D341Med (cell line): ENCODE data around the gene COX4I2.
"Not testable (repeated sequence)": the region's sequence is repeated elsewhere in the genome, so short reads cannot be mapped to it uniquely, and the experiment has no call there.

Experiments
- DNase-seq: peaks from one replicate; pipeline ENCODE4 v3.0.0; 2012; ENCODE audit warnings: low spot score

Gene COX4I2

GRCh38 chr20:31607640-31608250 lies 30.0 kb upstream of the COX4I2 start:
- no peak for DNase-seq

DNA sequence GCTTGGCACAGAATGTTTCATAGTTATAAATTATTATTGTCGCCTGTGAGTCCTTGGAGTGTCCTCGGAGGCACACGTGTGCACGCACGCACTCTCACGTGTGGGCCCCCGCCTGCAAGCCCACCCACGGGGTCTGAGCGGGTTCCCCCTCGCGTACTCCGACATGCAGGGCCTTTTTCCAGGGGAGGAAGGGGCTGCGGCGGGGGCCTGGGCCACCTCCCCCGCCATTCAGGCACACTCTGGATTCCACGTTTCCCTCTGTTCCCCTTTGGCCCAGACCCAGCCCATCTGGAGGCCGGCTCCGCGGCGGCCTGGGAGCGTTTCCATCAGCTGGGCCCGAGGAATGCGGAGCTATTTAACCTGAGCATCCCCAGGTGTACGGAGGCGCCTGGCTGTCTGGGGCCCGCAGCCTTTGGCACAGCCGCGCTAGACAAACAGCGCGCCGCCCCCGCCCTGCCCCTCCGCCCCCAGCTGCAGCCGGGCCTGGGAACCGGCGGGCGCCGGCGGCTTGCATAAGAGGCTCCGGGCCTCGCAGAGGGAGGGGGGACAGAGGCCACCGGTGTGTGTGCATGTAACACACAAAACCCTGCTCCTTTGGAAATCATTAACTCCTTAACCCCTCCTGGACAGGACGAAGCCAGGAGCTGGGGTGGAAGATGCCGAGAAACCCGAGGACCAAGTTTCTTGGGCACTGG lies 29.3 kb upstream of the COX4I2 start:
- peak; percentile 88 for DNase-seq

- not testable (repeated sequence) for DNase-seq
Measured at GRCh38 chr20:31612271-31612640, 25.5 kb upstream of the COX4I2 start.

- DNase-seq = no peak
Measured at GRCh38 chr20:31615416-31615815, 22.3 kb upstream of the COX4I2 start.

DNA sequence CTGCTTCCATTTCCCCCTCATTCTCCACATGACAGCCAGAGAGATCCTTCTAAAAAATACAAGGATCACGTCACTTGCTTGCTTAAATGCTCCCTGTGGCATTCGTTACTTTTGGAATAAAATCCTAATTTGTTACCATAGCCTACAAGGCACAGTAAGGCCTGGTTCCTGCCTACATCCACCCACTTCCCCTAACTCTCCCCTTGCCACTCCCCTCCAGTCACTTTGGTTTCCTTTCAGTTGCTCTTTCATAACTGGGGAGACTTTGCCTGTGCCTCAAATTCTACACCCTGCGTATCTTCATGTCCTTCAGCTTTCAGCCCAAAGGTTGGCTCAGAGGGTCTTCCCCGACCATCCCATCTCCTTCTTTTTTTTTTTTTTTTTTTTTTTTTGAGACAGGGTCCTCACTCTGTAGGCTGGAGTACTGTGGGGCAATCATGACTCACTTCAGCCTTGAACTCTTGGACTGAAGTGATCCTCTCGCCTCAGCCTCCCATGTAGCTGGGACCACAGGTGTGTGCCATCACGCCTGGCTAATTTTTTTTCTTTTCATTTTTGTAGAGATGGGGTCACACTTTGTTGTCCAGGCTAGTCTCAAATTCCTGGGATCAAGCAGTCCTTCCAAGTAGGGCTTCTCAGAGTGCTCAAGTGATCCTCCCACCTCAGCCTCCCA lies 20.1 kb upstream of the COX4I2 start:
- no peak for DNase-seq

GRCh38 chr20:31620246-31620645 lies 17.5 kb upstream of the COX4I2 start:
- no peak for DNase-seq

DNA sequence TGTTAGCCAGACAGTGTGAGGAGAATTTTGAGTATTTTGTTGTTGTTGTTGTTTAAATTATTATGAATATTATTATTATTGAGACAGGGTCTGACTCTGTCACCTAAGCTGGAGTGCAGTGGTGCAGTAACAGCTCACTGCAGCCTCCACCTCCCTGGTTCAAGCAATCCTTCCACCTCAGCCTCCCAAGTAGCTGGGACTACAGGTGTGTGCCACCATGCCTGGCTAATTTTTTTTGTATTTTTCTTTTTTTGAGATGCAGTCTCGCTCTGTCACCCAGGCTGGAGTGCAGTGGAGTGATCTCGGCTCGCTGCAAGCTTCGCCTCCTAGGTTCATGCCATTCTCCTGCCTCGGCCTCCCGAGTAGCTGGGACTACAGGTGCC lies 14.6 kb upstream of the COX4I2 start:
- DNase-seq = not testable (repeated sequence)

DNA sequence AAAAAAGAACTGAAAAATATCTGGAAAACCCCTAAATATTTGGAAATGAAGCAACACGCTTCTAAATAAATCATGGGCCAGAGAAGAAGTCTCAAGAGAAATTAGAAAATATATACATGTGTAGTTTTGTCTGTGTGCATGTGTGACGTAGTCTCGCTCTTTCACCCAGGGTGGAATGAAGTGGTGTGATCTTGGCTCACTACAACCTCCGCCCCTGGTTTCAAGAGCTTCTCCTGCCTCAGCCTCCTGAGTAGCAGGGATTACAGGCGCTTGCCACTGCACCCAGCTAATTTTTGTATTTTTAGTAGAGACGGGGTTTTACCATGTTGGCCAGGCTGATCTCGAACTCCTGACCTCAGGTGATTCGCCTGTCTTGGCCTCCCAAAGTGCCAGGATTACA lies 11.2 kb upstream of the COX4I2 start:
- not testable (repeated sequence) for DNase-seq

DNA sequence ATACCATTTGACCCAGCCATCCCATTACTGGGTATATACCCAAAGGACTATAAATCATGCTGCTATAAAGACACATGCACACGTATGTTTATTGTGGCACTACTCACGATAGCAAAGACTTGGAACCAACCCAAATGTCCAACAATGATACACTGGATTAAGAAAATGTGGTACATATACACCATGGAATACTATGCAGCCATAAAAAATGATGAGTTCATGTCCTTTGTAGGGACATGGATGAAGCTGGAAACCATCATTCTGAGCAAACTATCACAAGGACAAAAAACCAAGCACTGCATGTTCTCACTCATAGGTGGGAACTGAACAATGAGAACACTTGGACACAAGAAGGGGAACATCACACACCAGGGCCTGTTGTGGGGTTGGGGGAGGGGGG lies 9.7 kb upstream of the COX4I2 start:
- DNase-seq = not testable (repeated sequence)

- no peak for DNase-seq
Measured at GRCh38 chr20:31630187-31630790, 7.4 kb upstream of the COX4I2 start.

DNA sequence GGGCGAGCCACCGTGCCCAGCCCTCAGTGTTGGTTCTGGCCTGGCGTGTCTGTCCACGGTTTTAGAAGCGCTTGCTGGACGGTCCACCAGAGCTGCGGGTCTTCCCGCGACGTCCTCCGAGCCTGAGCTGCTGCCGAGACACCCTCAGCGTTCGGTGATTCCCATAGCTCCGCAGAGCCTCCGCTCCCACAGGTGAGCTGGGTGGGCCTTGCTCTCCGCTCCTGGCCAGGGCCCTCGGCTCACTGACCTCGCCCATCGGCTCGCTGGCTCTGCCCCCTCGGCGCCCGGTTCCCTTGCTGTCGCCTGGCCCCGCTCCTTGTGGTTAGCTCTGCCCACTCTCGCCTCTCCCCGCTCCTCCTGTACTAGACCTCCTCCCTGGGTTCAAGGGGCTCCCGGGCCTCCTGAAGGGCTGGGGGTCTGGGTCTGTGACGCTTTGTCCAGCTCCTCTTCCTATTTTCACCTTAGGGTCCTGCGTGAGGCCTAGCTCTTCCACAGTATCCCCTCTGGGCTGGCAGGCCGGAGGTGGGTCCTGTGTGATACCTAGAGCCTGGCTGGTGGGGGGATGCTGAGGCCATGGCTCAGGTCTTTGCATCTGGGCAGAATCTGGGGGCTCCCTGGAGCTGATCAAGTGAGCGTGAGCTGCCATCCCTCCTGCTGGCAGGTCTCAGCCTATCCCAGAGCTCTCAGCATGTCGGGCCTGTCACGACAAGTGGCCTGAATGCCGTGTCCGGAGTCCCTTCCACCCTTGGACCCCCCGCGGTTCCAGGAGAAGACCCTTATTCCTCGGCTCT lies 5.0 kb upstream of the COX4I2 start:
- no peak for DNase-seq

DNA sequence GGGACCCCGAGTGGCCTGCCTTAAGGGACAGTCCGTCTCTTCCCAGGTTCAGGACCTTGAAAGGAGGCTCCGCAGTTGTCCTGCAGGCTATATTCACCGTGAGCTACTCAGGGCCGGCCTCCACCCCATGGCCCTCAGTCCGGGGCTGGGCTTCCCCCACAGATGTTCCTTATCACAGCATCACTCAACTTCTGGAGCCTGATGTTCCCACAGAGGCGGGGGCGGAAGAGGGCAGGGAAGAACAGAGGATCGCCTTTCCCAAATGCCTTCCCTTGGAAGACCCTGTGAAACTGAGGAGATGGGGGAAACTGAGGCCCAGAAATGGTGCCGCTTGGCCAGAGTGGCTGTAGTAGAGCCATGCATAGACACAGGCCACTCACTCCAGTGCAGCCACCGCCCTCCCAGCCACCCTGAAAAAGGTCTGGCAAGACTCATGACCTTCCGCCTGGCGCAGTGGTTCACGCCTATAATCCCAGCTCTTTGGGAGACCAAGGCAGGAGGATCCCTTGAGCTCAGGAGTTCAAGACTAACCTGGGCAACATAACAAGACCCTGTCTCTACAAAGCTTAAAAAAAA lies 4.3 kb upstream of the COX4I2 start:
- no peak for DNase-seq

DNA sequence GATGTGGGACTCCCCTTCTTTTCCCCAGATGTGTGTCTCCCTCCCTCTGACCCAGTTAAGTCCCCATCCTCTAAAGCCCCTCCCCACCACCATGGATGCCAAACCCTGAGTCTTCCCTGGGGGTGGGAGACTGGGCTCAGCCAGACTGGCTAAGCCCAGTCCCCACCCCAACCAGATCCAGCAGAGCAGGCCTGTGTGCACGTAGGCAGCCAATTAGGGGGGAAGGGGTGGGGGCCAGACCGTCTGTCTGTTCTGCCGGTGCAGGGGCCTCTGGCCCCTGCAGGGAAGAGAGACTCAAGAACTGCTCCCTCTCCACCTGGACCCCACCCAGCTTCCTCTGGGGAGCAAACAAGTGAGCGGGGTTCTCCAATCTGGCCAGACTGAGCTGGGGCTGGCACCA lies 605 bp downstream of the COX4I2 start:
- peak; percentile 73 for DNase-seq

- DNase-seq = no peak
Measured at GRCh38 chr20:31638816-31639215, 1.1 kb downstream of the COX4I2 start.

DNA sequence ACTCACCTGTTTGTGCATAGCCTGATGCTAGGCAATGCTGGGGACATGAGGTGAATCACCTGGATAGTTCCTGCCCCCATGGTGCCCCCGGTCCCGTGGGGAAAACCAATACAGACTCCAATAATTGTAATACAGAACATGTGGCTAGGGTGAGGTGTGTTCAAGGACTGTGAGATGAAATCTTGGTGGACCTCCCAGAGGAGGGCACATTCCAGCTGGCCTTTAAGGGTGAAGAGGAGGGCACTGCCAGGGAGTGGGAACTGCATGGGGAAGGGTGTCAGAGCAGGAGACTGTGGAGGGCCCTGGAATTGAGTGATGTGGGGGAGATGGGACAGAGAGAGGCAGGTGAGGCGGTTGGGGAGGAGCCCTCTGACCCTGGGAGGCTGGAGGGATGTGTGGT lies 2.5 kb downstream of the COX4I2 start:
- no peak for DNase-seq

DNA sequence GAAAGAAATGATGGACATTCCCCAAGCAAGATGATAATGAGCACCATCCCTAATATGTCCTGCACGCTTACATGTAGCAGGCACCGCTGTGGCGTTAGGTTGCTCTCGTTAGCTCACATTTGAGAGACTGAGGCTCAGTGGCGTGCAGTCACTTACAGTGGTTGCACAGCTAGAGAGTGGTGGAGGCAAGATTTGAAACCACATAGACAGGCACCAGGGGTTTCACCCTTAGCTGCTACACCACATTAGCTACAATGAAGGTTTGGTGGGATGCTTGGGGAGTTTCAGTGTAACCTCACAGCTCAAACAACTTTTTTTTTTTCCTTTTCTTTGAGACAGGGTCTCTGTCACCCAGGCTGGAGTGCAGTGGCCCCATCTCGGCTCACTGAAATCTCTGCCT lies 3.7 kb downstream of the COX4I2 start:
- no peak for DNase-seq

DNA sequence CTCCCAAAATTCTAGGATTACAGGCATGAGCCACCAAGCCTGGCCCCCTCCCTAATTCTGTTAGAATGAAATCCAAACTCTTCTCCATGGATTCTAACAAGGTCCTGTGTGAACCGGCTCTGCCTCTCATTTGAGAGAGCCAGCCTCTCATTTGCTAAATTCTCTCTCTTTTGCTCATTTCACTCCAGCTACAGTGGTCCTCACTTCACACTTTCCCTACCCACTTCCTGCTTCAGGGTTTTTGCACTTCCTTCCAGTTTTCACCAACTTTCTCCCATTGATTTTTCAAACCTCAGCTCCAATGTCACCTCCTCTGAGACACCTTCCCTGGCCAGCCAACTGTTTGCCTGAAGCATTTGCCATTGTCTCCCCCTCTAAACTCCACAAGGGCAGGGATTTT lies 5.1 kb downstream of the COX4I2 start:
- DNase-seq = no peak

DNA sequence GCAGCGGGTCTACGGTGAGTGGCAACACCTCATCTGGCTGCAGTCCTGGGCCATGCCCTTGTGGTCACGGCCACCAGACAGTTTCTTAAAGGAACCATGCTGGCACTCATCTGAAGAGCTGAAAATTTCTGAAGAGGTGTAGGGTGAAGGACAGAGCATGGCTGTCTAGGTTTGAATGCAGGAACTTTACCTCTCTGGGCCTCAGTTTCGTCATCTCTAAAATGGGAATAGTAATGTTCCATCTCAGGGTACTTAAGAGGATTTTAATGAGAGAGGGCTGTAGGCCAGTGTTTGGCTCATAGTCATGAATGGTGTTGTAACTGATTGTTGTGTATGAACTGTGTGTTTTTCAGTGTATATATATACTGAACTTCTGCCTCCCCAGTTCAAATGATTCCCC lies 5.8 kb downstream of the COX4I2 start:
- DNase-seq = no peak

GRCh38 chr20:31644701-31645100 lies 7.0 kb downstream of the COX4I2 start:
- peak; percentile 71 for DNase-seq

GRCh38 chr20:31648104-31648503 lies 10.4 kb downstream of the COX4I2 start:
- not testable (repeated sequence) for DNase-seq

DNA sequence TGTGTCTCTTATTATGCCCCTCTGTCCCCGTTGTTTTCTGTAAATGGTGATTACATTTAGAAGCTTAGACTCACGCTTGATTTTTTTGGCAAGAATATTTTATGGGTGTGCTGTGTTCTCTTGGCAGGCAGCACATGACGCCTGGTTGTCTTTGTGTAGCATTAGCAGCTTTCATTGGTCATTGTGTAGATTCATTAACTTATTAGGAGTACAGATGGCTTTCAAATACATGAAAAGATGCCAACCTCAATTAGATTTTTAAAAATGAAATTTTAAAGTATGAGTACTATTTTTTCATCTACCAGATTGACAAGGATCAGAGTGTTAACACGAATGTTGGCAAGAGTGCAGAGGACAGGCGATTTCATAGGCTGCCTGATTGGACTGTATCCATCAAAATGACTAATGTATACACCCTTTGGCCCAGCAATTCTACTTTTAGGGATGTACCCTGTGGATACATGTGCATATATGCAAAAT lies 15.2 kb downstream of the COX4I2 start:
- DNase-seq = peak; percentile 59

DNA sequence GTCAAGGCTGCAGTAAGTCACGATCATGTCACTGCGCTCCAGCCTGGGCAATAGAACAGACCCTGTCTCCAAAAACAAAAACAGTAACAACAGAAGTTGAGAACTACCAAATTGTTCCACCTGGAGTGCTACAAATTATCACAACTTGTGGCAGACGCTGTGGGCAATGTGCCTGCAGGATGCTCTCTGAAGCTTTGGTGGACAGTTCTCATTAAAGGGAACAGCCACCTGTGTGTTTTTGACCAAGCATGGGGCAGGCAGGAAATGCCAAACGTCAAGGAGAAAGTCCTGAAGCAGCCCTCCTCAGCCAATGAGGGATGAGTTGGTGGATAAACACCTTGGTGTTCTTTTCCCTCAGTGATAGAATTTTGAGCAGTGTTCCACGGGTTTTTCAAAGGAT lies 15.8 kb downstream of the COX4I2 start:
- no peak for DNase-seq
